PC-3 (cell line): Measurements from ENCODE around the gene MREG. TPM values are rescaled to one million over a fixed set of nuclear protein-coding genes. Genes with fewer than 3 reads are reported as not detected.

Experiments
- ATAC-seq: fragments of 200-7000 bp; cut with Tn5 transposase; 2 replicates; pipeline ENCODE4 v1.9.1; 2020; ENCODE audit warnings: mild to moderate bottlenecking, moderate library complexity
- BruUV-seq: library from RNA; stranded (reverse); fragments of 400-500 nt; replicated peaks from 2 replicates; lab custom pipeline; 2021; lab: Mats Ljungman, UMichigan
- CTCF ChIA-PET: fragments of 300-600 bp; sonication (Branson Sonifier 250); formaldehyde crosslinking; loops from one replicate; lab custom pipeline; 2022; ENCODE audit warnings: antibody characterized with exemption; lab: Charles Lee
- POLR2A ChIA-PET: fragments of 300-600 bp; sonication (Branson Sonifier 250); formaldehyde crosslinking; loops from one replicate; lab custom pipeline; 2022; ENCODE audit warnings: antibody characterized with exemption; ENCODE audit not compliant: unreplicated experiment; lab: Charles Lee
- DNase-seq: peaks from one replicate; pipeline ENCODE4 v3.0.0-alpha.2; 2015
- H2AFZ ChIP-seq: fragments of 300-600 bp; sonication (generic); 2 replicates; pipeline ENCODE4 v1.6.0; 2016; ENCODE audit warnings: antibody characterized with exemption, low read length
- H3F3A ChIP-seq: fragments of 300-600 bp; sonication (generic); one replicate; pipeline ENCODE4 v1.6.0; 2017; ENCODE audit warnings: antibody characterized with exemption, low read length, control low read depth, mild to moderate bottlenecking; ENCODE audit not compliant: unreplicated experiment
- H3K27ac ChIP-seq: fragments of 300-600 bp; sonication (generic); 2 replicates; pipeline ENCODE4 v1.5.1; 2016; ENCODE audit warnings: mild to moderate bottlenecking, low read length
- H3K27me3 ChIP-seq: fragments of 300-600 bp; sonication (generic); 2 replicates; pipeline ENCODE4 v1.6.1; 2016; ENCODE audit warnings: low read length, mixed read lengths
- H3K36me3 ChIP-seq: fragments of 300-600 bp; sonication (generic); 2 replicates; pipeline ENCODE4 v1.6.1; 2016; ENCODE audit warnings: low read depth, mixed run types, low read length, mixed read lengths
- H3K4me1 ChIP-seq: fragments of 300-600 bp; sonication (generic); 2 replicates; pipeline ENCODE4 v1.5.1; 2016; ENCODE audit warnings: low read length; ENCODE audit not compliant: insufficient read depth
- H3K4me2 ChIP-seq: fragments of 300-600 bp; sonication (generic); 2 replicates; pipeline ENCODE4 v1.6.0; 2016; ENCODE audit warnings: low read length
- H3K4me3 ChIP-seq: fragments of 300-600 bp; sonication (generic); 2 replicates; pipeline ENCODE4 v1.5.1; 2016; ENCODE audit warnings: mild to moderate bottlenecking, low read length, mixed read lengths
- H3K79me2 ChIP-seq: fragments of 300-600 bp; sonication (generic); 2 replicates; pipeline ENCODE4 v1.6.1; 2017; ENCODE audit warnings: low read length, mixed read lengths
- H3K9ac ChIP-seq: fragments of 300-600 bp; sonication (generic); 2 replicates; pipeline ENCODE4 v1.6.0; 2016; ENCODE audit warnings: mild to moderate bottlenecking, low read length
- H3K9me2 ChIP-seq: fragments of 300-600 bp; sonication (generic); replicated peaks from 2 replicates; pipeline ENCODE4 v1.6.1; 2016; ENCODE audit warnings: mixed run types, low read length, mixed read lengths
- H3K9me3 ChIP-seq: fragments of 300-600 bp; sonication (generic); 2 replicates; pipeline ENCODE4 v1.6.1; 2016; ENCODE audit warnings: low read length, mixed read lengths
- H4K20me1 ChIP-seq: fragments of 300-600 bp; sonication (generic); 2 replicates; pipeline ENCODE4 v1.6.1; 2016; ENCODE audit warnings: low read length, mixed read lengths
- EZH2 ChIP-seq: fragments of 300-600 bp; sonication (generic); IDR thresholded peaks from one replicate; pipeline ENCODE4 v1.6.1; 2017; ENCODE audit warnings: antibody characterized with exemption, mild to moderate bottlenecking, low read length; ENCODE audit not compliant: unreplicated experiment
- EZH2phosphoT487 ChIP-seq: fragments of 300-600 bp; sonication (generic); IDR thresholded peaks from 2 replicates; pipeline ENCODE4 v1.6.1; 2018; ENCODE audit warnings: mild to moderate bottlenecking, antibody characterized with exemption, low read length, borderline replicate concordance
- intact Hi-C: fragments of 100-400 bp; cut with micrococcal nuclease; formaldehyde crosslinking; loops from 2 replicates; pipeline ENCODE4 v1.9.0; 2023
- total RNA-seq: library from RNA; depleted of rRNA; stranded (reverse); fragments of >200 nt; gene quantifications from 2 replicates; pipeline ENCODE4 v1.2.3, GENCODE V29; 2014
- TF ChIP-seq, protein P1 (sequence below): fragments of 300-600 bp; sonication (generic); conservative IDR thresholded peaks from 2 replicates; pipeline ENCODE4 v1.5.1; 2017; ENCODE audit warnings: antibody characterized with exemption, low read depth, mild to moderate bottlenecking, low read length

The MREG gene
- total RNA-seq, 1 experiment from 2014 or later: 24.4 TPM

- Histone ChIP-seq H4K20me1 (no peaks in the 10 kb centered on the region), H3K4me2 (no peak overlapping the region), H3K4me1 (peaks cover 15% of the 10 kb centered on the region), H3K79me2 (no peaks in the 10 kb centered on the region), H2AFZ (no peak overlapping the region), H3K9me2 (no peaks in the 10 kb centered on the region), H3K27ac (no peak overlapping the region), H3K9me3 (no peaks in the 10 kb centered on the region), H3F3A (no peaks in the 10 kb centered on the region), H3K36me3 (0 out of 2 replicates have a peak, but pooled peaks cover 5% of the 10 kb centered on the region), H3K9ac (no peak overlapping the region), H3K27me3 (no peaks in the 10 kb centered on the region), H3K4me3 (no peak overlapping the region)
- ATAC-seq: no peak
- DNase-seq: no peak
- TF ChIP-seq EZH2phosphoT487 (no peak), EZH2 (no peak)
- TF ChIP-seq, protein P1, sequence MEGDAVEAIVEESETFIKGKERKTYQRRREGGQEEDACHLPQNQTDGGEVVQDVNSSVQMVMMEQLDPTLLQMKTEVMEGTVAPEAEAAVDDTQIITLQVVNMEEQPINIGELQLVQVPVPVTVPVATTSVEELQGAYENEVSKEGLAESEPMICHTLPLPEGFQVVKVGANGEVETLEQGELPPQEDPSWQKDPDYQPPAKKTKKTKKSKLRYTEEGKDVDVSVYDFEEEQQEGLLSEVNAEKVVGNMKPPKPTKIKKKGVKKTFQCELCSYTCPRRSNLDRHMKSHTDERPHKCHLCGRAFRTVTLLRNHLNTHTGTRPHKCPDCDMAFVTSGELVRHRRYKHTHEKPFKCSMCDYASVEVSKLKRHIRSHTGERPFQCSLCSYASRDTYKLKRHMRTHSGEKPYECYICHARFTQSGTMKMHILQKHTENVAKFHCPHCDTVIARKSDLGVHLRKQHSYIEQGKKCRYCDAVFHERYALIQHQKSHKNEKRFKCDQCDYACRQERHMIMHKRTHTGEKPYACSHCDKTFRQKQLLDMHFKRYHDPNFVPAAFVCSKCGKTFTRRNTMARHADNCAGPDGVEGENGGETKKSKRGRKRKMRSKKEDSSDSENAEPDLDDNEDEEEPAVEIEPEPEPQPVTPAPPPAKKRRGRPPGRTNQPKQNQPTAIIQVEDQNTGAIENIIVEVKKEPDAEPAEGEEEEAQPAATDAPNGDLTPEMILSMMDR: no peak
- ChIA-PET CTCF (no interaction called here), POLR2A (no interaction called here)
- intact Hi-C loops: loop anchor here (10.0 kb wide), 1 partner anchor 1872 kb away; no protein-coding TSS in a partner anchor
- no TSS peak for BruUV-seq
Measured at GRCh38 chr2:215937190-215937589, 76.2 kb downstream of the MREG start.

DNA sequence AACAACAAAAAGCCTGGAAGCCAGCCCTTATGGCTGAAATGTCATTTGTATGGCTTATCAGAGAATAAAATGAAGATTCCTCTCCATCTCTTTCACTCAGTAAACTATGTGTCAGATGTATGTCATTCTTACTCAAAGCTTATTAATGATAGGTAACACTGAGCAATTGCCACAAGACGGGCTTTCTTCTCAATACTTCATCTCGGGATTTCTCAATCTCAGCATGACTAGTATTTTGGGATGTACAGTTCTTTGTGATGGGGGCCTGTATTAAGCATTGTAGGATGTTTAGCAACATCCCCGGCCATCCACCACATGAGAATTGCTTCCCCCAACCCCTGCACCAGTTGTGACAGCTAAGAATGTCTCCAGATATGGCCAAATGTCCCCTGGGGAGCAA lies 80.2 kb downstream of the MREG start:
- no peaks in the 10 kb centered on the region for H3K27me3 ChIP-seq
- no peaks in the 10 kb centered on the region for H3K9me3 ChIP-seq
- H3K27ac ChIP-seq: peak overlapping the region; percentile 60
- H3K36me3 ChIP-seq: no peaks in the 10 kb centered on the region
- DNase-seq: peak; percentile 85
- CTCF ChIA-PET: interaction anchor here (0.5 to 0.6 kb wide), 2 partner anchors 1269 to 1381 kb away, joined by 3 to 5 read pairs; no protein-coding TSS in a partner anchor
- peaks cover 10% of the 10 kb centered on the region for H3F3A ChIP-seq
- POLR2A ChIA-PET: interaction anchor here (0.6 kb wide), 1 partner anchor 514 kb away, joined by 3 read pairs; no protein-coding TSS in a partner anchor
- no peaks in the 10 kb centered on the region for H3K9me2 ChIP-seq
- BruUV-seq: no TSS peak
- no peak overlapping the region for H3K9ac ChIP-seq
- H3K4me1 ChIP-seq: peaks cover 49% of the 10 kb centered on the region
- no peak for TF ChIP-seq EZH2phosphoT487
- no peak for TF ChIP-seq EZH2
- TF ChIP-seq, protein P1: no peak
- H3K79me2 ChIP-seq: no peaks in the 10 kb centered on the region
- H2AFZ ChIP-seq: no peak overlapping the region
- no peak overlapping the region for H3K4me3 ChIP-seq
- intact Hi-C loops: loop anchor here (10.0 kb wide), 1 partner anchor 1868 kb away; no protein-coding TSS in a partner anchor
- H4K20me1 ChIP-seq: no peaks in the 10 kb centered on the region
- peak overlapping the region; percentile 37 for H3K4me2 ChIP-seq
- peak; percentile 49 for ATAC-seq

DNA sequence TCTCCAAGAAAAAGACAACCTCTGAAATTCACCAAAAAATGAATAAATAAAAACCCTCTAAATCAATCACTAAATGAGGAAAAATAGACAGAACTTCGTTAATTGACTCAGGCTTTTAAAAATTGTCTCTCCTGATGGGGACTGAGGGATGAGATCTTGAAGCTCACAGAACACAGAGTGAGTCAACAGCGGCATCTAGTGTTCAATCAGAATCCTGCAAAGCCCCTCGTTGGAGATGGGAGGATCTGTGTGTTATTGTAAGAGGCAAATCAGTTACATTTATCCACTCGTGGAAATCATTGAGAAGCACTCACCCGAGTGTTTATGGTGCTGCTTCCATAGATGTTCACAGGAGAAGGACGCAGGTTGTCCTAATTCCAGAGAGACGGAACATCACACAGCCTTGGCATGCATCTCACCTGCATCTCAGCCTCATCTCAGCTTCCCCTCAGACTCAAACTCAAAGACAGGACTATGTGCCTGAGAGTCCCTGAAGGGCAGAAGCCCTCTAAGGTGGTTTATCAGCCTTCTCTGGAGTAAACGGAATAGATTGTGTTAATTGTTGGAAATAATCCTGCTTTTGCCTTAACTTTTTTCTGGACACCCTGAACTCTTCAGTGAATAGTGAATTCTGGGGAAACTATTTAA lies 82.0 kb downstream of the MREG start:
- intact Hi-C loops: loop anchor here (2.0 to 10.0 kb wide), 2 partner anchors 971 to 1867 kb away; no protein-coding TSS in a partner anchor
- peak overlapping the region; percentile 65 for H3K27ac ChIP-seq
- H3K9ac ChIP-seq: peak overlapping the region; percentile 12
- DNase-seq (peak; percentile 93), ATAC-seq (peak; percentile 83)
- H4K20me1 ChIP-seq: no peaks in the 10 kb centered on the region
- peak overlapping the region; percentile 58 for H3K4me3 ChIP-seq
- H3K27me3 ChIP-seq: no peaks in the 10 kb centered on the region
- H3K9me2 ChIP-seq: no peaks in the 10 kb centered on the region
- H3F3A ChIP-seq: peaks cover 10% of the 10 kb centered on the region
- POLR2A ChIA-PET: interaction anchor here (0.7 kb wide), 1 partner anchor 241 kb away, joined by 4 read pairs; no protein-coding TSS in a partner anchor
- no peaks in the 10 kb centered on the region for H3K9me3 ChIP-seq
- peaks cover 49% of the 10 kb centered on the region for H3K4me1 ChIP-seq
- peak overlapping the region; percentile 37; the same call in 1 of the 2 replicates for H2AFZ ChIP-seq
- H3K4me2 ChIP-seq: peak overlapping the region; percentile 81
- CTCF ChIA-PET: interaction anchor here (0.9 to 1.4 kb wide), 3 partner anchors 42 to 970 kb away, joined by 3 to 5 read pairs (median 3); no protein-coding TSS in a partner anchor
- BruUV-seq: no TSS peak
- TF ChIP-seq, protein P1: peak; percentile 99
- TF ChIP-seq EZH2: no peak
- H3K79me2 ChIP-seq: no peaks in the 10 kb centered on the region
- H3K36me3 ChIP-seq: no peaks in the 10 kb centered on the region
